Hepatic stellate cell (primary cell): Measurements from ENCODE around the gene EFNA2.
A peak's percentile ranks its signal among the peaks of the same experiment; 100 is the strongest.

Experiments
- DNase-seq: peaks from one replicate; pipeline ENCODE4 v3.0.0; 2011; ENCODE audit warnings: low spot score

The EFNA2 gene

DNA sequence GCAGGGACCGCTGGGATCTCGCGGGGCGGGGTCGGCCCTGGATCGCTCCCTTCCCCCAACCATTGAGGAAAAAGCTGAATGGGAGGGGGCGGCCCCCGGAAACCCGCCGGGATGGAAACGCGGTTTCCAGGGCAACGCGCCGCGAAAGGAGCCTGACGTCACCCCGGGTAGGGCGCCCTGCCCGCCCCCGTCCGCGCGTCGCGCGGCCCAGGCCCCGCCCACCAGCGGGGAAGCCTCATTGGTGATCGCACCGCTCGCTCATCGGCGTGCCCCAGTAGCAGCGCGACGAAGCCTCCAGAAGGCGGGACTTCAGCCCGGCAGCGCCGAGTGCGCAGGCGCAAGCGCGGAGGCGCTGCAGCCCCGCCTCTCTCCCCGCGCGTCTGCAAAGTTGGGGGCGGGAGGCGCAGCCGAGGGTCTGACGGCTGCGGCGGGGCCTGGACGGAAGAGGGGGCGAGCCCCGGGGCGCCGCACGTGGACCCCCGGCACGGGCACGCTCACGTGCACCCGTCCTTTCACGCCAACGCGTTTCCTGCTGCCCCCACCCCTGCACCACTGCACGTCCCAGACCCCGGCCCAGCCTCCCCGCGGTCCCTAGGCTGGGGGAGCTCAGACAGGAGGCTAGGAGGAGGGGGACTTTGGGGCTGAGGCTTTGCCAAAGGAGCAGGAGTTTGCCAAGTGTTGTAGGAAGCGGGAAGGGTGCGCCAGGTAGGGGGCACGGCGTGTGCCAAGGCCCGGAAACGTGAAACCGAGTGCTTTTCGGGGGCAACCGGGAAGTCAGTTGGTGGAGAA is 24.7 kb upstream of the EFNA2 start:
- DNase-seq = peak; percentile 98

DNA sequence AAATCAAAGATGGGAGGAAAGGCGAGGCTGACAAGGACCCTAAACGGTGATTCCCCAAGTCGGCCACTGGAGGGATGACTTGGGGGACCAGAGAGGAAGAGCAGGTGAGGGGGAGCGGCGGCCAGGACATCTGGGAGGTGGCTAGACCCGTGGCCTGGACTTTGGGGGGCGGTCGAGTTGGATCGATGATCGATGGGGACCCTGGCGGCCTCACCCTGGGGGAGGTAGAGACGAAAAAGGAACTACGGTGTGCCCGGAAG is 24.2 kb upstream of the EFNA2 start:
- no peak for DNase-seq

DNA sequence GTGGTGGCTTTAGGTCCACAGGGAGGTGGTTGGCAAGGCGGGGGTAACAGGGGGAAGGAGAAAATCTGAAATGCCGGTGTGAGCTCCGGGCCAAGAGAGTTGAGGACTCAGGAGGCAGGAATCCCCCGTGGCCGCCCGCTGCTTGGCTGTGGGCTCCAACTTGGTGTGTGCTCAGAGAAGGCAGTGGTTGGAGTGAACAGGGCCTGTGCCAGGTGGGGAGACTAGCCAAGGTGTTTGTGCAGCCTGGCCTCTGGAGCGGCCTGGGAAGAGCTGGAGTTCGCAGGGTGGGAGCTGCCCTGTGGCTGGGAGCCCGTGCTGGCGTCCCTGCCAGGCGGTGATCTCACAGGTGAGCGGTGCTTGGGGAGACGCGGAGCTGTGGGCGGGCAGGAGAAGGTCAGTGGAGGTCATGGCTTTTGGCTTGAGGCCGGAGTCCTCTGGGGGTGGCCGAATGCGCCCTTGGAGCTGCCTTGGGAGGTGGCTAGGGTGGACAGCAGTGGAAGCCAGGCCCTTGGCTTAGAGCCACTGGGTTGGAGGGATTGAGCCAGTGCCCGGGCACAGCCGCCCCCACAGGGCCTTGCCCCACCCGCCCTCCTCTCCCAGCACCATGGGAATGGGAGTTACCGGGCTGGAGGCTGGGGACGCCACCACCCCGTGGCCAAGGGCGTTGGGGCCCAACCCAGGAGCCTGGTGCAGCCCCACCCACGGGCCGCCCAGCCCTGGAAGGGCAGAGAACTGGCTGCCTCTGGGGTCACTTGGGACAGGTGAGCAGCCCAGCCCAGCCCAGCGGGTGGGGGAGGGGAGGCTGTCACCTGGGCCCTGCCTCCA is 23.7 kb upstream of the EFNA2 start:
- DNase-seq = no peak

DNA sequence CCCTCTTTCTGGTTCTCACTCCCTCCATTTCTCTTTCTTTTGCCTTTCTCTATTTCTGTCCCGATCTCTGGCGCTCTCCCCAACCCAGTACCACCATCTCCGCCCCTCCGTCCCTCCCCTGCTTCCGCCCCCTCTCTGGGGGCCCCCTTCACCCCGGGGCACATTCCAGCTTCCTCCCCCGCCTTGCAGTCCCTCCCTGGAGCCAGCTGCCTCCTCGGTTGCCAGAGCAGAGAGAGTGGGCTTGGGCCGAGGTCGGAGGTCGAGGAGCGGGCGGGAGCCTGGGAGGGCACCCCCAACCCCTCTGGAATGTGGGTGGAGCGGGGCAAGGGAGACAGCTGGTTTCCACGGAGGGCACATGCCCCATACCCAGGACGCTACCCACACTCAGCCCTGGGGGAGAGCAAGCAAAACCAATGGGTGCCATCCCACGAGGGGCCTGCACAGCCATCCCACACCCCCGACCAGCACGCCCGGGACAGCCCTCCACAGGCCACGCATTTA is 23.0 kb upstream of the EFNA2 start:
- DNase-seq = no peak

DNA sequence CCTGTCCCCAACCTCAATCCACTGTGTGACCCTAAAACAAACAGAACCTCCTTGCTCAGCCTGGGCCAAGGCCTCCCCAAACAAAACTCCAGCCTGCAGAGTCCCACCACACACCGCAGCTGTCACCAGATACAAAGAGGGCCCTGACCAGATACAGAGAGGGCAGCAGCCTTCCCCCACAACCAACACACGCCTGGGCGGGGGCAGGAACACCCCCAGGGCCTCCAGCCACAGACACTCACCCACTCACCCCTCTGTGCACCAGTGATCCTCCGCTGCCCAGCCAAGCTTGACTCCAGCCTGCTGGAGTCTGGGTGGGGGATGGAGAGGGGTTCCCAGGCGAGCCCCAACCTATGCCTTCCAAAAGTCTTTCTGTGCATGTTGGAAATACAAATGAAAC is 22.5 kb upstream of the EFNA2 start:
- DNase-seq = no peak

DNA sequence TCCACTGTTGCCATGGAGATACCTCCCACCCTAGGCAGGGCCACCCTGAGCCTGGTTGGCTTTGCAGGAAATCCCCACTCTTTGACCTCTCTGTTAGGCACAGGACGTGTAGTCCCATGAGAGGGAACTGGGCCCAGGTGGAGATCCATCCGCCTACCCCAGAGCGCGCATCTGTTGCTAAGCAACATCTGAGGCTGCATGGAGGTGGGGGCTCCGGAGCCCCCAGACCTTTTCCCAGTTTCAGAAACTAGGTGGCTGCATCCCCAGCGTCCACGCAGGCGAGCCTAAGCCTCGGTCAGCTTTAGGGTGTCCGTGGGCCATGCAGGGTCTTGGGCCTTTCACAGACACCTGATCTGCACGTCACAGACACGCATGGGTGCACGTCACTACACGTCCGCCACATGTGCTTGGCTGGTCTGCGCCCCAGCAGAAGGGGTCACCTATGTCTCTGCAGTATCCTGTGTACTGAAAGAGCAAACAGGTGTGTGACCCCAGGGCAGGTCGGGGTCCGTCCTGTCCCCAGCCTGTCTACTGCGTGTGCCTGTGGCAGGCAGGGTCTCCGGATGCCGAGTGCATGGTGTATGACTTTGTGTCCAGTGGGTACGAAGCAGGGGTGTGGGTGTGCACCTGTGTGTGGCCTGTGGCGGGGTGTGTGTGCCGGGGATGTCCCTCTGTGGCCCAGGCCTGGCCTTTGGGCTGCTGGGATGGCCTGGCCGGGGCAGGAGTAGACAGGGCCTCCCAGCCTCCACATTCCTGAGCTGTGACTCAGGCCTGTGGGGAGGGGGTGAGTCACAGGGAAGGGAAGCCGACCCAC is 20.7 kb upstream of the EFNA2 start:
- peak; percentile 94 for DNase-seq

DNA sequence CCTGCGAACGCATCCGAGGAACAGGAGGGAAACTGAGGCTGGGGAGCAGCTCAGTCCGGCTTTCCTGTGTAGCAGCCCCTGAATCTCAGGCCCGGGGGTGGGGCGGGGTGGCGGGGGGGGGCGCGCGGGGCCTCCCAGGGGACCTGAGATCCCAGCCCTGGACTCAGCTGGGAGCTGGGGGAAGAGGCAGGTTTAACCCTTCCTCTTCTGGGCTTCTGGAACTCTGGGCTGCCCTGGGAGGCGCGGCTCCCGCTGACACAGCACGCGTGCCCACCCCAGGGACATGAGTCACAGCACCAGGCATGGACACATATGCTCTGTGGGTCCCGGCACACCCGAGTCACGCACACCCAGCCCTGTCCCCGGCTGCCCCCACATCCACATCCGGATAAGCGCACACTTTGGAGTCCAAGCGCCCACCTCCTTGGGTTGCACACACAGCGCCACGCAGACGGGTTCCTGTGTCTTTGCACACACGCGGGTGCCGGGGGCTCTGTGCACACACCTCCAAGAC is 20.0 kb upstream of the EFNA2 start:
- peak; percentile 93 for DNase-seq

DNA sequence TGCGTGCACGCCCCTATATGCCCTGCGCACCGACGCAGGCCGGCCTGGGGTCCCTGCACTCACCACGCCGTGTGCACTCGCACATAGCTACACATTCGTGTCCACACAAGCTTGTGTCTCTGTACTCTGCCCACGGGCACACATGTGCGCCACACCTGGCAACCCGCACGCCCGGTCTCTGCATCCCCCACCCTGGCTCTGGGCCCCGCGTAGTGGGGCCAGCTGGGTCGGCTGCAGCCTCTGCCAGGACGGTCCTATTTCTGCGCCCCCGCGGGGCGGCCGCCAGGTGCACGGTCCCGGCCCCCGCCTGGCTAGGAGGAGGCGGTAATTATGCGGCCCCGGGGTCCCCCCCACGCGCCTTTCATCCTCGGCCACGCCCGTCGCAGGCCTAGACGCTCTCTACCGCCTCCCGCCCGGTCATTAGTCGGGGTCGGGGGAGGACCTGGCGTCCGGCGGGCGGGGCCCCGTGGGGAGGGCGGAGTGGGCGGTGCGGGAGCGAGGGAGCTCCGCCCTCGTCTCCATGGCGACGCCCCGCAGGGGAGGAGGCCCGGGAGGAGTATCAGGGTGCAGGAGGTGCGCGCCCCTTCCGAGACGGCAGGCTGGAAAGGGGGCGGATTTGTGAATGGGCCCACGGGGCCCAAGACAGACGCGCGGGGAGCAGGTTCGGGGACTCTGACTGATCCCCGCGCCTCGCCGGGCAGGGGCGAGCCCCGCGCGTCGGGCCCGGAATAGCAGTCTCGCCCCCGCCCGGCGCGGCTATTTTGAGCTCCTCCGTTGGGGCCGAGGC is 19.4 kb upstream of the EFNA2 start:
- peak; percentile 95 for DNase-seq

DNA sequence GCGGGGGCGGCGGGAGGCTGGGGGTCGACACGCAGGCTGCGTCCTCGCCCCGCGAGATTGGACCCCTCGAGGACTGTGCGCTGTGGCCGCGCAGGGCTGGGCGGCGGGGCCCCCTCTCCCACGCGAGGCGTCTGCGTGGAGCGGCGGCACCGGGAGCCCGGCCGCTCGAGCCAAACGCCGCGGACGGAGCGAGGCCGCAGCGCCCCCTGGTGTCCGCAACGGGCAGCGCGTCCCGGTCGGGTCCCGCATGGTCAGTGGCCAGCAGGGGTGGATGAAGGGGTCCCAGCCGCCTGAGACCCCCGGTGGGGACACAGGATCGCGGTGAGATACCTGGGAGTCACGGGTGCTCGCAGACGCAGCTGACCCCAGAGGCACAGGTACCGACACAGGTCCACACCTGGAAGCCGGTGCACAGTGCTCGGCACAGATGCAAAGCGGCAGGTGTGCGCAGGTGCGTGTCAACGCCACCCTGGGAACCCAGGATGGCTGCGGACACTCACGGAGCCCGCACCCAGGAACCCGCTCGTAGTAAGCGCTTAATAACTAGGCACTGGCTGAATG is 18.7 kb upstream of the EFNA2 start:
- DNase-seq = peak; percentile 79

DNA sequence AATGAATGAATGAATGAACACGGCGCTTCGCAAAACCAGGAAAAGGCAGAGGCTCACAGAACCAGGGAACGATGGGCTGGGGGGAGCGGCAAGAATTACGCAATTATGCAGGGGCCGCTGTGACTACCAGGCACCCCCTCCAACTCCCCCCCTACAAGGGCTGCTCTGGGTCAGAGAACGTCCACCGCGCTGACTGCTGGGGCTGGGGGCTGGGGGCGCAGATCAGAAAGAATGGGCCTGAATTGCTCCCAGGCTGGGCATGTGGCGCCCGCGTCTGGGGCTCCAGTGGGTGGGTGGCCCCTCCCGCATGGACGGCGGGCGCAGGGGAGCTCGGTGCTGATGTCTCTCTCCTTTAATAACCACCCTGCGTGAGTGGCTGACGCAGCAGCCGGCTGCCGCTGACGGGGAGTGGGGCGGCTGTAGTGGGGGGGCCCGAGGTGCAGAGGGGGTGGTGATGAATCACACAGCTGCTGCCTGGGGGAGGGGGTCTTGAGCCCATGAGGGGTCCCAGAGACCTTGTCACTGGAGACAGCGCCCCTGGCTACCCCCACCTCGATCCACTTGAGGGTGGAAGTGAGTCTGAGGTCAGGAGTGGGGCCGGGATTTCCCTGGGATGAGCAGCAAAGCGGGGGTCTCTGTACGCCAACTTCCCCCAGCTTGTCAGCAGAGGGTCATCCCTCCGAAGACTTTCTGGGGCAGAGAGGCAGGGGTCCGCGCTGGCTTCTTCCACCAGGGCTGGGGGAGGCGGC is 18.0 kb upstream of the EFNA2 start:
- no peak for DNase-seq

DNA sequence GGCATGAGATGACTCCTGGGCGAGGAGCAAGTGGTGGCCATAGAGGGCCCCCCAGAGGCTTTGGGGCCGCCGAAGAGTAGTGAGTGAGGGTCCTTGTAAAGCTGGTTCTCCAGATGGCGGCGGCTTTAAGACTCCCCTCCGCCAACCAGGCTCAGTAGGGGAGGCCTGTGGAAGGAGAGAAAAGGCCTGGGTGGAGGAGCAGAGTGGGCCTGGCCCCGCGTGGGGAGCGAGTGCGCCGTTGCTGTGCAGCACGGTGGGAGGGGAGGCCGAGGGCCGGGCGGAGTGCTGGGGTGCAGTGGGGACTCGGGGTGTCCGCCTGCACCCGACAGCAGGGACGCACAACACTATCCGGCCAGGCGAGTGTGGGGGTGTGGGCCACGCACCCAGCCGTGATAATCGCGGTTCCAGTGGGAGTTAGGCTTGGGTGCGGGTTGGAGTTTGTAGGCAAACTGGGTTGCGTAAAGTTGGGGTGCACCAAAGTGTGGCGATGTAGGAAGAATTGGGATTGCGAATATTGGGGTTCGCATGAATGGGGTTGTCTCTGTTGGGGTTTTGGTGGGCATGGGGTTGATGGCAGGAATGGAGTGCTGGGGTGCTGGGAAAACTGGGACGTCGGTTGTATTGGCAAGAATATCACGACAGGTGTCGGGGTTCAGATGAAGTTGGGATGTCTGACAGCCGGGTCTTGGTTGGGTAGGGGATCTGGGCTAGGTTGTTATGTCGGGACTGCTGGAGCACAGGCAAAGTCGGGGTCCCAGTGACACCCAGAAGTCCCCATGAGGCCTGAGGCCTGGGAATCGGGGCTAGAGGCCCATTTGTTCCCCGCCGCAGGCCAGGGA is 17.2 kb upstream of the EFNA2 start:
- DNase-seq = no peak

DNA sequence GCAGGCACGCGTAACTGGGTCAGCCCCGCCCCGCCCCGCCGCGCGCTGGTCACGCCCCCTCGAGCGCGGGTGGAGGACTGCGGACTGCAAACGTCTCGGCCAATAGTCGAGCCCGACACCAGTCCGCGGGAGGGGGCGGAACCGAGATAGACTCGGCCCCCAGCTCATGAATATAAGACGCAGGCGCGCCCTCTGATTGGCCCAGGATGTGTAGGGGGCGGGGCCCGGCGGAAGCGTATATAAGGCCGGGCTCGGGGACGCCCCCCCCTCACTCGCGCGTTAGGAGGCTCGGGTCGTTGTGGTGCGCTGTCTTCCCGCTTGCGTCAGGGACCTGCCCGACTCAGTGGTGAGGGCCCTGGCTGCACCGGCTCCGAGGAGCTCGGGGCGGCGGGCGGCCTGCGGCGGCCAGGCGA is 16.6 kb upstream of the EFNA2 start, which contains the start of gene CIRBP:
CIRBP (plus strand) TSS at position 268 of the 413 bp plus-strand sequence. CDS start 1,602 bp downstream, outside the sequence.
- peak; percentile 98 for DNase-seq

DNA sequence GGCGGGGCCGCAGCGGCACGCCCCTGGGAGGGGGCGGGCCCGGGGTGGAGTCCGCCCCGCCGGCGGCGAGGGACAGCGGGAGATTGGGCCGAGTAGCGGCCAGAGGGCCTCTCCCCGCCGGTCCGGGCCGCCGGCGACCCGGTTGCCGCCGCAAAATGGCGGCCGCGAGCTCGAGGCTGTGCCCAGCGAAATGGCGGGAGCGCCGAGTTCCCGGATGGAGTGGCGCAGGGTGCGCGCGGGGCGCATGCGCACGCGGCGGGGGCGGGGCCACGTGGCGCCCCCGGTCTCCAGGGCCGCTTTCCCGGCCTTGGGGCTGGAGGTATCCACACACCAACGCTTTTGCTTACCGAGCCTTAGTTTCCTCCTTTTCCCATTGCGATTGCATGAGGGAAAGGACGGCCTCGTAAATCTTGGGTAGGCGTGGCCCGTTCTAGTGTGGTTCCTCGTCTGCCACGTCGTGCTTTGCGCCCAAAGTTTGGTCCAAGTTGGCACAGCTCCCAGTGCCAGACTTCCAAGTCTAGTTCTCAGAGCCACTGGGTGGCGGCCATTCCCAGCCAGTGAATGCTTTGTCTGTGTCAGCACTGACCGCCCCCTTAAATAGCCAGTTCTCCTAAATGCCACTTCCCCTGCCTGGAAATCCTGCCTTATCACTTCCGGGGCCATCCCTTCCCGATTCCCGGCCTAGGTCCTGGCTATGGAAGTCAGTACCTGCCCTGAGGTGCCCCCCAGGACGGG is 16.0 kb upstream of the EFNA2 start:
- peak; percentile 90 for DNase-seq

DNA sequence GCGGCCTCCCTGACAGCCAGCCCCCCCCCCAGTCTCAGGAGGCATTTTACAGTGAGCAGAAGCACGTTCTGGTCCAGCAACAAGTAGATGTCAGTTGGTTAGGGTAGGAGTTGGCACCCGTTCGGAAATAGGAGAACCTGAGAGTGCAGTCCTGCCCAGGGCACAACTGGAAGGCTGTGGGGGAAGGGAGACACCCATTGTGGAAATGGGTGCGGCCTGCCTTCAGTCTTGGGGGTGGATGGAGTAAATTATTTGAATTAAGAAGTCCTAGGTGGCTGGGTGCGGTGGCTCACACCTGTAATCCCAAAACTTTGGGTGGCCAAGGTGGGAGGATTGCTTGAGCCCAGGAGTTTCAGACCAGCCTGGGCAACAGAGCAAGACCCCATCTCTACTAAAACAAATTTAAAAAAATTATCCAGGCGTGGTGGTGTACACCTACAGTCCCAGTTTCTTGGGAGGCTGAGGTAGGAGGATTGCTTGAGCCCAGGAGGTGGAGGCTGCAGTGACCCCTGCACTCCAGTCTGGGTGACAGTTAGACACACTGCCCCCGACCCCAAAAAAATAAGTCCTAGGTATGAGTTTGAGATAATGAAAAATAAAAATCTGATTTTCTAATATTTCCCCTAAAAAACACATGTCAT is 15.3 kb upstream of the EFNA2 start:
- DNase-seq = no peak

DNA sequence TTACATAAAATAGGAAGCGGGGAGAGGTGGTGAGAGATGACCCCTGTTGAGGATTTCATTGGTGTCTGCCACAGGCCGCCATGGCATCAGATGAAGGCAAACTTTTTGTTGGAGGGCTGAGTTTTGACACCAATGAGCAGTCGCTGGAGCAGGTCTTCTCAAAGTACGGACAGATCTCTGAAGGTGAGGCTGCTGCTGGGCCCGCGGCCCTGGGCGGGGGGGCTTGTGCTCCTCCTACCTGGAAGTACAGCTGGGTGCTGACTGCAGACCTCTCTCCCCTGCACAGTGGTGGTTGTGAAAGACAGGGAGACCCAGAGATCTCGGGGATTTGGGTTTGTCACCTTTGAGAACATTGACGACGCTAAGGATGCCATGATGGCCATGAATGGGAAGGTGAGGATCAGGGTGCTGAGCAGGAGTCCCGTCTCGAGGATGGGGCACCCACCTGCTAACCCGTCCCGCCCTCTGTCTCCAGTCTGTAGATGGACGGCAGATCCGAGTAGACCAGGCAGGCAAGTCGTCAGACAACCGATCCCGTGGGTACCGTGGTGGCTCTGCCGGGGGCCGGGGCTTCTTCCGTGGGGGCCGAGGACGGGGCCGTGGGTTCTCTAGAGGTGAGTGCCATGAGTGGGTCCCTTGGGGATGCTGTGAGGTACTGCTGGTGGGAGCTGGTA is 14.7 kb upstream of the EFNA2 start:
- no peak for DNase-seq

DNA sequence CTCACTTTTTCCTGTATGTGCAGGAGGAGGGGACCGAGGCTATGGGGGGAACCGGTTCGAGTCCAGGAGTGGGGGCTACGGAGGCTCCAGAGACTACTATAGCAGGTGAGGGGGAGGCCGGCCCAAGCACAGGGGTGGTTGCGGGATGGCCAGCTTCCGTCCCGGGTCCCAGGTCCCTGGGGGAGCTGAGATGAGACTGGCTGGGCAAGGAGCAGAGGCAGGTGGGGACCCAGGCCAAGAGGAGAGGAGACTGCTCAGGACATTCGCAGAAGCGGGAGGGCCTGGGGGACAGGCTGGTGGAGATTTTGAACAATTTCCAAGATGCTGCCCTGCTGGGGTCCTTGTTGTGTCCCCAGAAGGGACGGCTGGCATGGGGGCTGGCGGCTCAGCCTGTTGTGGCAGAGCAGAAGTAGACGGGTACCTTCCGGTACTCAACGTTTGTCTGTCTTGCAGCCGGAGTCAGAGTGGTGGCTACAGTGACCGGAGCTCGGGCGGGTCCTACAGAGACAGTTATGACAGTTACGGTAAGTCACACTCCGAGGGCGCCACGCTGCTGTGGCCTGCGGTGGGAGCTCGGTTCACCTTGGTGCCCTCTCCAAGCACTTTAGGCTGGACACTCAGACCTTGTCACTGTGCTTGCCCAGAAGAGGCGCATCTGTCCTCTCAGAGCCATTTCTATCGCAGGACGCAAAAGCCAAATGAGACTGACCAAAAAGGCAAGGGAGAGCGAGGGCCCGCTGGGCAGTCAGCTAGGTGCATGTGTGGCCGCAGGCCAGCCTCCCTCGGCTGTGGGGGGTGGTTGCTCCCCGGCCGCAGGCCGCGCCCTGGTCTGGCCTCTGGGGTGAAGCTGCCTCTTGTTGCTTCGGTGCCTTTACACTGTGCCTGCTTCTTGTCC is 13.9 kb upstream of the EFNA2 start:
- no peak for DNase-seq
